Umbilical cord (tissue), 2 donors: ENCODE data around the gene FSD1L. TPM values are rescaled to one million over a fixed set of nuclear protein-coding genes. Genes with fewer than 3 reads are reported as not detected.
"Not testable (repeated sequence)": the region's sequence is repeated elsewhere in the genome, so short reads cannot be mapped to it uniquely, and the experiment has no call there.

Source experiments
- DNase-seq: peaks from one replicate; pipeline ENCODE4 v3.0.0-alpha.2; 2015; ENCODE audit warnings: low spot score
- total RNA-seq: library from RNA; depleted of rRNA; stranded (reverse); fragments of >200 nt; gene quantifications from one replicate; pipeline ENCODE4 v1.2.3, GENCODE V29; 2014; ENCODE audit warnings: low replicate concordance; ENCODE audit not compliant: insufficient read depth

The FSD1L gene
- total RNA-seq, 1 donor from 2014 or later: 11.8 TPM

DNA sequence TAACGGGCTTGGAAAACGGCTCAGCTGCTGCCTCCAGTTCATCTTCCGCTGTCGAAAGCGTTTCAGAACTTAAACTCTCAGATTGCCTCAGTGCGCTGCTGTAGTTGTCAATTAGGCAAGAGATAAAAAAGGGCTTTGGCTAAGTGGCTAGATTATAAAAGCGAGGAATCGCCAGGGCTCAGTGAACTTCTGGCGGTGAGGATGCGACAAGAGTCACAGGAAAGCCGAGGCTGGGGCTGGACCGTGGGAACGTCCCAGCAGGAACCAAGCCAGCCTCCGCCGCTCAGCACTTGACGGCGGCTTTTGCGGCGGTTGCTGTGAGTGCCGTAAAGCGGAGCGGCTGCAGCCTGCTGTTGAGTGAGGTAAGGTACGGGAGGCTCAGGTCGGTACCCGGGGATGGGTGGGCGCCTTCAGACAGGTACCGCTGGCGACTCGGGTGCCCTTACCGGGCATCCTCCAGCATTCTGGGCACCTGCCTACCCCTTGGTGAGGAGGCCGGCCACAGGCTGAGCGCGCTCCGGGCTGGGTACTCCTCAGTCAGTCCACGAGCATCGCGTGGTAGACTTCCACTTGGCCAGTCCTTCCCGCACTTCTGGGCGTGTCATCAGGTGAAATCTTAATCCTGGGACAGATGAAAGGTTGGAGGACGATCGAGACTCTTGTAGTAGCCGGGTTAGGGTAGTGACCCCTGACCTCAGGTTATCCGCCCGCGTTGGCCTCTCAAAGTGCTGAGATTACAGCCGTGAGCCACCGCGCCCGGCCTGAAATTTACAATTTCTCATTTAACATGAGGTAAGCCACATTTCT is 110.2 kb downstream of the FSD1L start, which contains the start of gene FKTN:
TSS of gene FKTN (plus strand) at position 328 of the 807 bp plus-strand sequence. CDS start 16,902 bp downstream, outside the sequence.
- DNase-seq: peak; percentile 92

DNA sequence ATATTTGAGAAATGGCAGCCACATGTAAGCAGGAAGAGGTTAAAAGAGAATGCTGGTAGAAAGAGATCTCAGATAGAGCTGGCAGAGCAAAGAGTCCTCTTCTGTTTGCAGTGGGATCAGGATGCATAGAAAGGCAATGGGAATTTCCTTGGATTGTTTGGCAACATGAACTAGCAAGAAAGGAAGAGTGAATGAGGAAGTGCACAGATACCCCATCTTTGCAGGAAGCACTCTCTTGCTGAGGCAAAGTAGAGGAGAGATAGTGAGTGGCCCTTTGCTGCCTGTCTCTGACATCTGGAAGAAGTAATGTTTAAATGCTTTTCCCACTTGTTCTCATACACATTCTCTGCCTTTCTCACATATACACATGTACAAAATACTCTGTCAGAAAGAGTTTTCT is 124.6 kb downstream of the FSD1L start:
- no peak for DNase-seq

DNA sequence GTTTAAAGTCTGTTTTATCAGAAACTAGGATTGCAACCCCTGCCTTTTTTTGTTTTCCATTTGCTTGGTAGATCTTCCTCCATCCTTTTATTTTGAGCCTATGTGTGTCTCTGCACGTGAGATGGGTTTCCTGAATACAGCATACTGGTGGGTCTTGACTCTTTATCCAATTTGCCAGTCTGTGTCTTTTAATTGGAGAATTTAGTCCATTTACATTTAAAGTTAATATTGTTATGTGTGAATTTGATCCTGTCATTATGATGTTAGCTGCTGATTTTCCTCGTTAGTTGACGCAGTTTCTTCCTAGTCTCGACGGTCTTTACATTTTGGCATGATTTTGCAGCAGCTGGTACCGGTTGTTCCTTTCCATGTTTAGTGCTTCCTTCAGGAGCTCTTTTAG is 132.1 kb downstream of the FSD1L start:
- DNase-seq: not testable (repeated sequence)

DNA sequence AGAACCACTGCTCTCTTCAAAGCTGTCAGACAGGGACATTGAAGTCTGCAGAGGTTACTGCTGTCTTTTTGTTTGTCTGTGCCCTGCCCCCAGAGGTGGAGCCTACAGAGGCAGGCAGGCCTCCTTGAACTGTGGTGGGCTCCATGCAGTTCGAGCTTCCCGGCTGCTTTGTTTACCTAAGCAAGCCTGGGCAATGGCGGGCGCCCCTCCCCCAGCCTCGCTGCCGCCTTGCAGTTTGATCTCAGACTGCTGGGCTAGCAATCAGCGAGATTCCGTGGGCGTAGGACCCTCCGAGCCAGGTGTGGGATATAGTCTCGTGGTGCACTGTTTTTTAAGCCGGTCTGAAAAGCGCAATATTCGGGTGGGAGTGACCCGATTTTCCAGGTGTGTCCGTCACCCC is 133.7 kb downstream of the FSD1L start:
- not testable (repeated sequence) for DNase-seq

- DNase-seq: no peak
Observed at GRCh38 chr9:105593145-105593544, 145.3 kb downstream of the FSD1L start.

Other genes starting within 250 kb of the FSD1L start
- gene SLC44A1, start 203.4 kb upstream of the FSD1L start, total RNA-seq: 52.5 TPM
- 17.8 TPM for gene FKTN, start 110.1 kb downstream of the FSD1L start, total RNA-seq
- gene TAL2, start 214.4 kb downstream of the FSD1L start, total RNA-seq: not detected
- gene TMEM38B, start 246.5 kb downstream of the FSD1L start, total RNA-seq: 8.7 TPM